HCT116 (cell line): ENCODE measurements around the gene DTWD2.

Source experiments
- ATF3 ChIP-seq: IDR thresholded peaks from 2 replicates; pipeline ENCODE4 v1.6.1; 2012
- CTCF ChIP-seq, 3 experiments: fragments of 200-600 bp in 1 of 3; sonication (generic) in 1 of 3; IDR thresholded peaks in 2 of 3; conservative IDR thresholded peaks in 1 of 3; 2 replicates each; pipeline ENCODE4 v1.5.1; 2012 to 2017; ENCODE audit warnings: low read depth in 2 of 3, low read length in 2 of 3, antibody characterized with exemption in 1 of 3, borderline replicate concordance in 1 of 3, control low read depth in 1 of 3, mild to moderate bottlenecking in 1 of 3, mixed read lengths in 1 of 3, mixed run types in 1 of 3, moderate library complexity in 1 of 3; ENCODE audit not compliant: insufficient read depth in 1 of 3
- POLR2A ChIP-seq: IDR thresholded peaks from 2 replicates; pipeline ENCODE4 v1.7.0; 2011; ENCODE audit warnings: borderline replicate concordance; ENCODE audit not compliant: insufficient read depth, insufficient read length; ENCODE audit errors: extremely low read depth
- RAD21 ChIP-seq: IDR thresholded peaks from 2 replicates; pipeline ENCODE4 v1.6.1; 2012; ENCODE audit warnings: low read depth, mild to moderate bottlenecking
- REST ChIP-seq: IDR thresholded peaks from 2 replicates; pipeline ENCODE4 v1.6.1; 2012; ENCODE audit warnings: low read depth
- TCF7L2 ChIP-seq: IDR thresholded peaks from 2 replicates; pipeline ENCODE4 v1.7.0; 2011; ENCODE audit warnings: borderline replicate concordance, inconsistent platforms; ENCODE audit not compliant: insufficient read depth, insufficient read length; ENCODE audit errors: extremely low read depth

- no peak for TF ChIP-seq REST
- TF ChIP-seq CTCF (IDR thresholded peaks at IDR 0.05 in 2 of 3, conservative IDR thresholded peaks at IDR 0.05 in 1 of 3; ENCODE audit: borderline replicate concordance in 1 of 3, insufficient read depth in 1 of 3, low read depth in 2 of 3, low read length in 2 of 3): no peak
- TF ChIP-seq TCF7L2: no peak
- no peak for TF ChIP-seq RAD21
- no peak for TF ChIP-seq POLR2A
- no peak for TF ChIP-seq ATF3
These were observed 186.0 kb downstream of the DTWD2 start for GRCh38 chr5:118802335-118802734.
